ENCODE measurements around the gene ABLIM2. TPM values are rescaled to one million over a fixed set of nuclear protein-coding genes. Genes with fewer than 3 reads are reported as not detected.

ABLIM2 gene
- polyA plus RNA-seq, 1 donor from 2014 or later = 14.9 TPM

- H3K79me2 ChIP-seq (replicated peaks; ENCODE audit: insufficient read depth, low read length) = no peaks in the 10 kb centered on the region
- H3K4me2 ChIP-seq (ENCODE audit: low read length) = no peak overlapping the region
- no peak overlapping the region for H3K27ac ChIP-seq (ENCODE audit: low read length)
- TF ChIP-seq CTCF (IDR thresholded peaks at IDR 0.05; ENCODE audit: poor library complexity, severe bottlenecking) (no peak), RAD21 (conservative IDR thresholded peaks at IDR 0.05) (no peak), TAF1 (IDR thresholded peaks at IDR 0.05; ENCODE audit: low read depth) (no peak), EP300 (conservative IDR thresholded peaks at IDR 0.05; ENCODE audit: poor library complexity, severe bottlenecking) (no peak), MXI1 (conservative IDR thresholded peaks at IDR 0.05; ENCODE audit: poor library complexity, severe bottlenecking) (no peak), POLR2AphosphoS5 (IDR thresholded peaks at IDR 0.05) (no peak), REST (IDR thresholded peaks at IDR 0.05; ENCODE audit: borderline replicate concordance) (no peak), EZH2 (IDR thresholded peaks at IDR 0.05; ENCODE audit: borderline replicate concordance, insufficient read depth, low read length, poor library complexity, severe bottlenecking) (no peak), SMC3 (conservative IDR thresholded peaks at IDR 0.05; ENCODE audit: poor library complexity) (no peak)
- H3K9ac ChIP-seq (ENCODE audit: low read length) = no peak overlapping the region
- H3K4me3 ChIP-seq (ENCODE audit: low read length) = no peak overlapping the region
- no peaks in the 10 kb centered on the region for H3K36me3 ChIP-seq (ENCODE audit: insufficient read depth, low read length)
- H3K9me3 ChIP-seq (ENCODE audit: low read length) = no peaks in the 10 kb centered on the region
- no peaks in the 10 kb centered on the region for H3F3A ChIP-seq (ENCODE audit: insufficient read depth, low read length, poor library complexity, severe bottlenecking)
- no peaks in the 10 kb centered on the region for H3K27me3 ChIP-seq (ENCODE audit: insufficient read depth, low read depth, low read length)
- no peaks in the 10 kb centered on the region for H4K20me1 ChIP-seq (ENCODE audit: insufficient read depth)
- H2AFZ ChIP-seq (ENCODE audit: low read depth, low read length) = no peak overlapping the region
- no peaks in the 10 kb centered on the region for H3K9me2 ChIP-seq (ENCODE audit: insufficient read depth, low read length)
Measured at GRCh38 chr4:8179074-8179473, 20.5 kb upstream of the ABLIM2 start.

GRCh38 chr4:8177956-8178355 lies 19.3 kb upstream of the ABLIM2 start:
- Histone ChIP-seq H4K20me1 (ENCODE audit: insufficient read depth) (no peaks in the 10 kb centered on the region), H3K9me2 (ENCODE audit: insufficient read depth, low read length) (no peaks in the 10 kb centered on the region), H3K27ac (ENCODE audit: low read length) (no peak overlapping the region), H3K4me2 (ENCODE audit: low read length) (no peak overlapping the region), H3K79me2 (replicated peaks; ENCODE audit: insufficient read depth, low read length) (no peaks in the 10 kb centered on the region), H3K4me3 (ENCODE audit: low read length) (no peak overlapping the region), H3K9ac (ENCODE audit: low read length) (no peak overlapping the region), H3F3A (ENCODE audit: insufficient read depth, low read length, poor library complexity, severe bottlenecking) (no peaks in the 10 kb centered on the region), H3K9me3 (ENCODE audit: low read length) (no peaks in the 10 kb centered on the region), H3K27me3 (ENCODE audit: insufficient read depth, low read depth, low read length) (no peaks in the 10 kb centered on the region), H3K36me3 (ENCODE audit: insufficient read depth, low read length) (no peaks in the 10 kb centered on the region), H2AFZ (ENCODE audit: low read depth, low read length) (no peak overlapping the region)
- TF ChIP-seq REST (IDR thresholded peaks at IDR 0.05; ENCODE audit: borderline replicate concordance) (no peak), SMC3 (conservative IDR thresholded peaks at IDR 0.05; ENCODE audit: poor library complexity) (no peak), TAF1 (IDR thresholded peaks at IDR 0.05; ENCODE audit: low read depth) (no peak), MXI1 (conservative IDR thresholded peaks at IDR 0.05; ENCODE audit: poor library complexity, severe bottlenecking) (no peak), CTCF (IDR thresholded peaks at IDR 0.05; ENCODE audit: poor library complexity, severe bottlenecking) (no peak), EZH2 (IDR thresholded peaks at IDR 0.05; ENCODE audit: borderline replicate concordance, insufficient read depth, low read length, poor library complexity, severe bottlenecking) (no peak), RAD21 (conservative IDR thresholded peaks at IDR 0.05) (no peak), POLR2AphosphoS5 (IDR thresholded peaks at IDR 0.05) (no peak), EP300 (conservative IDR thresholded peaks at IDR 0.05; ENCODE audit: poor library complexity, severe bottlenecking) (no peak)

All from neural cell (in vitro differentiated cells).